ENCODE data around the gene RAD51B.

DNA sequence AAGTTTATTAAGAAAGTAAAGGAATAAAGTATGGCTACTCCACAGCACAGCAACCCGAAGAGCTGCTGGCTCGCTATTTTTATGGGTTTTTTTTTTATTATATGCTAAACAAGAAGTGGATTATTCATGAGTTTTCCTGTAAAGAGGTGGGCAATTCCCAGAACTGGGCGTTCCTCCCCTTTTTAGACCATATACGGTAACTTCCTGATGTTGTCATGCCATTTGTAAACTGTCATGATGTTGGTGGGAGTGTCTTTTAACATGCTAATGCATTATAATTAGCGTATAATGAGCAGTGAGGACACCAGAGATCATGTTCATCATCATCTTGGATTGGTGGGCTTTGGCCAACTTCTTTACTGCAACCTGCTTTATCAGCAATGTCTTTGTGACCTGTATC is 600.8 kb downstream of the RAD51B start:
- TF ChIP-seq POLR2AphosphoS5 (IDR thresholded peaks at IDR 0.05; ENCODE audit: low read depth, low read length): no peak
- TF ChIP-seq POLR2A (IDR thresholded peaks at IDR 0.05; ENCODE audit: low read depth, low read length): no peak
- TF ChIP-seq TAF1 (IDR thresholded peaks at IDR 0.05; ENCODE audit: low read depth, low read length): no peak
- TF ChIP-seq POU2F2 (IDR thresholded peaks at IDR 0.05; ENCODE audit: low read depth, low read length): no peak
- TF ChIP-seq SPI1 (IDR thresholded peaks at IDR 0.05; ENCODE audit: low read depth, low read length): no peak
- no peak for TF ChIP-seq PAX5 (IDR thresholded peaks at IDR 0.05; ENCODE audit: insufficient read depth, low read length, severe bottlenecking)

All from GM12891 (cell line).